GM11168 (cell line): ENCODE measurements around the gene MYO3A.

Experiments
- in situ Hi-C: fragments of 300-500 bp; cut with MboI; formaldehyde crosslinking; loops from one replicate; pipeline ENCODE4 v1.12.0; 2022; ENCODE audit warnings: low sequenced_read_pairs; ENCODE audit not compliant: unreplicated experiment

Gene MYO3A, protein sequence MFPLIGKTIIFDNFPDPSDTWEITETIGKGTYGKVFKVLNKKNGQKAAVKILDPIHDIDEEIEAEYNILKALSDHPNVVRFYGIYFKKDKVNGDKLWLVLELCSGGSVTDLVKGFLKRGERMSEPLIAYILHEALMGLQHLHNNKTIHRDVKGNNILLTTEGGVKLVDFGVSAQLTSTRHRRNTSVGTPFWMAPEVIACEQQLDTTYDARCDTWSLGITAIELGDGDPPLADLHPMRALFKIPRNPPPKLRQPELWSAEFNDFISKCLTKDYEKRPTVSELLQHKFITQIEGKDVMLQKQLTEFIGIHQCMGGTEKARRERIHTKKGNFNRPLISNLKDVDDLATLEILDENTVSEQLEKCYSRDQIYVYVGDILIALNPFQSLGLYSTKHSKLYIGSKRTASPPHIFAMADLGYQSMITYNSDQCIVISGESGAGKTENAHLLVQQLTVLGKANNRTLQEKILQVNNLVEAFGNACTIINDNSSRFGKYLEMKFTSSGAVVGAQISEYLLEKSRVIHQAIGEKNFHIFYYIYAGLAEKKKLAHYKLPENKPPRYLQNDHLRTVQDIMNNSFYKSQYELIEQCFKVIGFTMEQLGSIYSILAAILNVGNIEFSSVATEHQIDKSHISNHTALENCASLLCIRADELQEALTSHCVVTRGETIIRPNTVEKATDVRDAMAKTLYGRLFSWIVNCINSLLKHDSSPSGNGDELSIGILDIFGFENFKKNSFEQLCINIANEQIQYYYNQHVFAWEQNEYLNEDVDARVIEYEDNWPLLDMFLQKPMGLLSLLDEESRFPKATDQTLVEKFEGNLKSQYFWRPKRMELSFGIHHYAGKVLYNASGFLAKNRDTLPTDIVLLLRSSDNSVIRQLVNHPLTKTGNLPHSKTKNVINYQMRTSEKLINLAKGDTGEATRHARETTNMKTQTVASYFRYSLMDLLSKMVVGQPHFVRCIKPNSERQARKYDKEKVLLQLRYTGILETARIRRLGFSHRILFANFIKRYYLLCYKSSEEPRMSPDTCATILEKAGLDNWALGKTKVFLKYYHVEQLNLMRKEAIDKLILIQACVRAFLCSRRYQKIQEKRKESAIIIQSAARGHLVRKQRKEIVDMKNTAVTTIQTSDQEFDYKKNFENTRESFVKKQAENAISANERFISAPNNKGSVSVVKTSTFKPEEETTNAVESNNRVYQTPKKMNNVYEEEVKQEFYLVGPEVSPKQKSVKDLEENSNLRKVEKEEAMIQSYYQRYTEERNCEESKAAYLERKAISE (N-terminal part only)

GRCh38 chr10:25933653-25934608 lies at the start of gene MYO3A:
MYO3A (plus strand) TSS chr10:25934229; CDS start chr10:25952111, 17,882 bp downstream.
- in situ Hi-C loops, result no loop called here

DNA sequence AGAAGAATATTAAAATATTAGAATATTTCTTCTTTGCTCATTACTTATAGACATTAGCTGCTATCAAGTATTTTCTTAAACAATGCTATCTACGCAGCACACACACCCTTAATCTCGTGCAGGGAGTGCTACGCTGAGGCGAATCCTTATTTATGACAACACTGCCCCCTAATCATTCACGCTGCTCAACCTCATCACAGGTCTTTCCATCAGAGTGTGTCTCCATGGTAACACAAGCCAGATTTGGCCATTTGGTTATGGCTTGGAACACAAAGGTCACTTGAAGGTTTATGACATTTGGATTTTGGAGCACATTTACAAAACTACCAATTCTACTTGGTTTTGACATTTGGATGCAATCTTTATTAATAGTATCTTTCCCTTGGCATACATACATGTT lies 45.4 kb upstream of the MYO3A start:
- in situ Hi-C loops, result no loop called here

- in situ Hi-C loops, result loop anchor here (10.0 kb wide), 1 partner anchor 384 kb away; no protein-coding TSS in a partner anchor
These were observed 43.0 kb upstream of the MYO3A start for GRCh38 chr10:25890995-25891394.

DNA sequence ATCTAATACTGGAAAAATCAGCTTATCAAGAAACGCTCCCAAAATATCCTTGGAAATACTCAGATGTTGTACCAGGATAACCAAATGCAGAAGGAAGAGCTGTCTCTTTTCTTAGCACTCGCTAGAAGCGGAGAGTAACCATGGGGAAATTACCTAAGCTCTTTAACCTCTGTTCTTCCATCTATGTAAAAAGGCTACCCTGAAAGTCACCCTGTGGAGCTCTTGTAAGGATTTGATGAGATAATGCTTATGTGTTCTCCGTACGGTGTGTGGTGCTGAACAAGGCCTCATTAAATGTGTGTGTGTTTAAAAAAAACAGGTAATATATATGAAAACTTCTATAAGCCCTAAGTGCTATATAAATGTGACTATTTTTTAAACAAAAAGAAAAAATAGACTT lies 38.2 kb upstream of the MYO3A start:
- in situ Hi-C loops, result loop anchor here (10.0 kb wide), 1 partner anchor 379 kb away; no protein-coding TSS in a partner anchor

DNA sequence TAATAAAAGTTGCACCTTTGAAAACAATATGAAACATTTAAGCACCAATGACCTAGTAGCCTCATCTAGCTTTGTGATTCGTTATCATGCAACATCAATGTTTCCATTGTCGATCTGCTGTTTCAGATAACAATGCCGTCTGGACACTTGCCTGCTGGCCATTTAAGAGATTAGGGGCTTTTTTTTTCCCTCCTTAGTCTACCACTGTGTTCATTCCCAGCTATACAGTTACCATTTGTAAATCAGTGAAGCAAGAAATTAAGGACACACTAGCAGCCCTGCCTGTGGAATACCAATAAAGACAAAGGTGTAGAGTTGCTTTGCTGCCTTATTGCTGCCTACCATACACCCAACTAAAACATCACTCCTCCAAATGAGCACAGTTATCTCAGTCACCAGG lies 37.6 kb upstream of the MYO3A start:
- in situ Hi-C loops, result loop anchor here (10.0 kb wide), 1 partner anchor 378 kb away; no protein-coding TSS in a partner anchor

DNA sequence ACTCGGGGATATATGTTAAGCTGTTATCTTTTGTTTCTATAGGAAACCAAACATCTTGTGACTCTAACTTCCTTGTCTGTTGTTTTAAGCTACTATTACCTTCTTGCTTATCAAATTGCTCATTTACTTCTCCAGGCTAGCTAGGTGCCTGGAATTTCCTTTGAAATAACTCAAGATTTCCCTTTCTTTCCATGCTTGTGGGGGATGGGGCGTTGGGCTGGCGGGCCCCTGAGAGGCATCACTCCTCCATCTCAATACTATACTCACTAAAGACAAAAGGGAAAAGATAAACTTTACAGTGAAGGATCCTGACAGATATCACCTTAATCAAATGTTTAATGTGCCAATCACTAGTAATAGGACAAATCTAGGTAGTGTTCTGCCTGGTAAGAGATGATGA lies 34.7 kb upstream of the MYO3A start:
- in situ Hi-C loops, result loop anchor here (10.0 kb wide), 1 partner anchor 375 kb away; no protein-coding TSS in a partner anchor

- in situ Hi-C loops, result no loop called here
These were observed 32.8 kb upstream of the MYO3A start for GRCh38 chr10:25901199-25901598.

- in situ Hi-C loops, result no loop called here
These were observed 32.0 kb upstream of the MYO3A start for GRCh38 chr10:25902002-25902401.

DNA sequence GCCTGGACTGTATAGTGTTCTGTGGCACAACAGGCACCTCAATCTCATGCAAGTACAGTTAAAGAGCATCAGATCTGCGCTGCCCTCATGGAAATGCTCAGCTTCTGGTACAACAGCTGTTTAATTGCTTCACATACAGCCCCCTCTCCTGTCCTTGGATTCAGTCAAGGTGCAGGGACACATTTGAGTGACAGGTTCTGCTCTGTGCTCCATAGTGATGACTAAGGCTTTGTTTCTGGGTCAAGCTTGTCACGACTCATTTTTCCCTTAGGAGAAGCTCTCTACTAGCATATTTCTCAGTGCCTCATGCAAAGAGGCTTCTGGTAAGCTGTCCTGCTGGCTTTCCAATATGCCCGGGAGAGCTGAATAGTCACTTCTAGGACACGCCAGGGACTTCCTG lies 26.8 kb upstream of the MYO3A start:
- in situ Hi-C loops, result no loop called here

- in situ Hi-C loops, result no loop called here
These were observed 21.2 kb upstream of the MYO3A start for GRCh38 chr10:25912866-25913265.

- in situ Hi-C loops, result no loop called here
These were observed 19.3 kb upstream of the MYO3A start for GRCh38 chr10:25914776-25915175.

GRCh38 chr10:25934621-25935139 lies 651 bp downstream of the MYO3A start:
- in situ Hi-C loops, result no loop called here

DNA sequence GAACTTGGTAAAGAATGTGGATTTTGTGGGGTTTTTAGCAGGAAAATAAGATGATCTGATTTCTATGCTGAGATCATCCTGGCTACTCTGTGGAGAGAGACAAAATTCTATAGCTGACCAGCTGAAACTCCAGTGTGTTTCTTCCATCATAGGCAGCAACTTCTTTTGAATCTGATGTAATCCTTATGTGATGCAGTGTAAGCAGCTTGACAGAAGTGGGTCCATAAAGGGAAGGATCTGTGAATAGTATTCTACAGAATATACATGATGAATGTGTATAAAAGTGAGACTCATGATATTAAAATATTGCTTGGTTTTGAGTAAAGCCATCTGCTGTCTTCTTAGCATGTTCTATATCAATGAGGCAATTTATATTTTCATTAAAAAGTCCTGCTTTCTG lies 4.4 kb downstream of the MYO3A start:
- in situ Hi-C loops, result no loop called here

DNA sequence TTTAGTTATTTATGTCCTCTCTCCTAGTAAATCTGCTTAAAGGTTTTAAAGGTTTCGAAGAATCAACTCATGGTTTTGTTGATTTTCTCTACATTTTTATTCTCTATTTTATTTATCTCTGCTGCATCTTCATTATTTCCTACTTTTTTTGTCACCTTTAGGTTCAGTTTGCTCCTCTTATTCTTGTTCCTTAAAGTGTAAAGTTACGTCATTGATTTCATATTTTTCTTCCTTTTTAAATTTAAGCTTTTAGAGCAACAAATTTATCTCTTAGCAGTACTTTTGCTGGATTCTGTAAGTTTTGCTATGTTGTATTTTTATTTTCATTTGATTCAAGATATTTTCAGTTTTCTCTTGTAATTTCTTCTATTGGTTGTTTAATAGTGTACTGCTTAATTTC lies 10.7 kb downstream of the MYO3A start:
- in situ Hi-C loops, result no loop called here

DNA sequence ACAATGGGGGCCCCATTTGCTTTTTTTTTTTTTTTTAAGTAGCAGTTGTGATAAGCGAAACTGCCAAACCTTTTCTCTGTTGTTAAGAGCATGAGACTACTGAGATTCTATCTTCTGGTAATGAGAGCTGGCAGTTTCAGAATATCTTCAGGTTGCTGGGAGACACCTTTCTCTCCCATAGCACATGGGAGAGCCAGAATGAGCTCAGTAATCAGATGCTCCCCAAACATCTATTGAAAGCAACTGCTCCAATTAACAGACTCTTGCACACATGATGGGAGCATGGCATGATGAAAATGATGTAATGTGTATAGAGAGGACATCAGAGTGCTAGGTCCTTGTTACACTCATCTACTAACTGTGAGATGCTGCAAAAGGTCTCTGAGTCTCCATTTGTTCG lies 18.8 kb downstream of the MYO3A start:
- in situ Hi-C loops, result no loop called here

DNA sequence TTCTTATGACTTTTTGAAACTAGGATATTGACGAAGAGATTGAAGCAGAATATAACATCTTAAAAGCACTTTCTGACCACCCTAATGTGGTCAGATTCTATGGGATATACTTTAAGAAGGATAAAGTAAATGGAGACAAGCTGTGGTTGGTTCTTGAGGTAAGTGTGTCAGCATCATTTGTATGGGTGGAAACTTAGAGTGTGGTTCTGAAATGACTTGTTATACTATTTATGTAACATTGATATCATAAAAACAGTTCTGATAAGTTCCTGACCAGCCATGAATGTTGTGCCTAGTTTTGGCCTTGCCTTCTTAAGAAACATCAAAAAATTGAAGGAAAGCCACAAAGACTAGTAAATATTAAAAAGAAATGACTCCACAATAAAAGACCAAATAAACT lies 20.8 kb downstream of the MYO3A start:
- in situ Hi-C loops, result no loop called here

DNA sequence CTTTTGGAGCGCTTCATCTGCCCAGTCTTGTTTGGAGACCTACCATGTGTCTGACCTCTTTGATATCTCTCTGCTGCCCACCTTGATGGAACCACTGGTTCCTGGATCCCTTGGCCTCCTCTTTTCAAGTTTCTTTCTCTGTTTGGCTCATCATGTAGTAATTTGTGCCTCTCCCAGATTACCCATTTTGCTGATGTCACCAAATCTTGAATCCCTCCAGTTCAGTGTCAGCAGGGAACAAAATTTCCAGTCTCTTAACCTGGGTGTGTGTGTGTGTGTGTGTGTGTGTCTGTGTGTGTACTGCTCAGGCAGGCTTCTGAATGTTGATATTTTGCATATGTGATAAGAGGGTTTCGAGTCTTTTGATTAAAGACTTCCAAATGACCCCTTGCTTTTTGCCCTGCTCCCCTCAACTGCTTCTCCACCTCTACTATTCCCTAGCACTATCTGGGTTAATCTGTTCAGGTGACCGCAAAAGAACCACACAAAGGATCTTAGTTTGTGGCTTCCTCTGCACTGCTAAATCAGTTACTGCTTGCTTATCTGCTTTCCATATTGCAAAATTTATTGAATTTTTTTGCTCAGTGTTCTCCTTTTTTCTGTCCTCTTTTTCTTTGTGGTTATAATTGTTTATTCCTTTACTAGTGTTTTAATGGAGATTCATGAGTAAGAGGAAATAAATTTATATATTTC lies 25.7 kb downstream of the MYO3A start:
- in situ Hi-C loops, result no loop called here

- in situ Hi-C loops, result no loop called here
These were observed 31.6 kb downstream of the MYO3A start for GRCh38 chr10:25965584-25965983.
